WTC11 (cell line): ENCODE measurements around the gene RLIM. TPM values are rescaled to one million over a fixed set of nuclear protein-coding genes. Genes with fewer than 3 reads are reported as not detected.

ENCODE experiments used
- ATAC-seq: fragments of 200-7000 bp; cut with Tn5 transposase; 2 replicates; pipeline ENCODE4 v1.10.0; 2021; ENCODE audit warnings: mild to moderate bottlenecking, moderate library complexity
- CTCF ChIA-PET: fragments of 300-600 bp; sonication (Branson Sonifier 250); formaldehyde crosslinking; loops from one replicate; lab custom pipeline; 2021; ENCODE audit warnings: antibody characterized with exemption; lab: Charles Lee
- POLR2A ChIA-PET: fragments of 350-600 bp; sonication (Branson Sonifier 250); formaldehyde crosslinking; loops from one replicate; lab custom pipeline; 2021; ENCODE audit warnings: antibody characterized with exemption; lab: Charles Lee
- DNase-seq: peaks from one replicate; pipeline ENCODE4 v3.0.0; 2021; ENCODE audit warnings: low spot score
- H3K27ac Mint-ChIP-seq: 2 replicates; pipeline ENCODE4 v1.8.0; 2021; ENCODE audit warnings: mixed read lengths
- H3K27me3 Mint-ChIP-seq: 2 replicates; pipeline ENCODE4 v1.8.0; 2021; ENCODE audit warnings: low read depth, mild to moderate bottlenecking, moderate library complexity, mixed read lengths
- H3K36me3 Mint-ChIP-seq: 2 replicates; pipeline ENCODE4 v1.8.0; 2021; ENCODE audit warnings: mixed read lengths
- H3K4me1 Mint-ChIP-seq: 2 replicates; pipeline ENCODE4 v1.8.0; 2022; ENCODE audit warnings: mixed read lengths
- H3K4me3 Mint-ChIP-seq: 2 replicates; pipeline ENCODE4 v1.8.0; 2021; ENCODE audit warnings: mild to moderate bottlenecking, moderate library complexity, mixed read lengths
- H3K9me3 Mint-ChIP-seq: 2 replicates; pipeline ENCODE4 v1.8.0; 2021; ENCODE audit warnings: mixed read lengths
- CREM ChIP-seq: sonication (generic); formaldehyde crosslinking; IDR thresholded peaks from 2 replicates; pipeline ENCODE4 v1.8.1; 2022; ENCODE audit warnings: mild to moderate bottlenecking, missing genetic modification reagents, moderate library complexity
- GRHL2 ChIP-seq: fragments of 250-450 bp; sonication (Bioruptor Pico); IDR thresholded peaks from 2 replicates; pipeline ENCODE4 v1.8.0; 2022; ENCODE audit warnings: mild to moderate bottlenecking, moderate library complexity; ENCODE audit not compliant: insufficient replicate concordance, severe bottlenecking
- SMAD4 ChIP-seq: sonication (generic); formaldehyde crosslinking; IDR thresholded peaks from 2 replicates; pipeline ENCODE4 v1.8.0; 2022; ENCODE audit warnings: mild to moderate bottlenecking, missing genetic modification reagents
- SOX15 ChIP-seq: fragments of 250-450 bp; sonication (Bioruptor Pico); IDR thresholded peaks from 2 replicates; pipeline ENCODE4 v1.9.0; 2021; ENCODE audit warnings: mild to moderate bottlenecking
- ZBTB21 ChIP-seq: sonication (generic); formaldehyde crosslinking; IDR thresholded peaks from 2 replicates; pipeline ENCODE4 v1.8.1; 2023; ENCODE audit warnings: mild to moderate bottlenecking, missing genetic modification reagents, borderline replicate concordance
- ZNF121 ChIP-seq: sonication (generic); formaldehyde crosslinking; IDR thresholded peaks from 2 replicates; pipeline ENCODE4 v1.8.0; 2023; ENCODE audit warnings: missing genetic modification reagents
- ZNF219 ChIP-seq: sonication (generic); formaldehyde crosslinking; IDR thresholded peaks from 2 replicates; pipeline ENCODE4 v1.8.0; 2023; ENCODE audit warnings: missing genetic modification reagents, mild to moderate bottlenecking, borderline replicate concordance
- ZNF232 ChIP-seq: sonication (generic); formaldehyde crosslinking; IDR thresholded peaks from 2 replicates; pipeline ENCODE4 v1.8.0; 2022; ENCODE audit warnings: mild to moderate bottlenecking, missing genetic modification reagents
- total RNA-seq: library from RNA; stranded (reverse); gene quantifications from 3 replicates; pipeline ENCODE4 v1.2.3, GENCODE V29; 2021
- TF ChIP-seq, protein P1 (sequence below): sonication (generic); formaldehyde crosslinking; IDR thresholded peaks from 2 replicates; pipeline ENCODE4 v1.8.0; 2023; ENCODE audit warnings: missing genetic modification reagents, mild to moderate bottlenecking, borderline replicate concordance
- TF ChIP-seq, protein P2 (sequence below): sonication (generic); formaldehyde crosslinking; conservative IDR thresholded peaks from 2 replicates; pipeline ENCODE4 v1.8.1; 2023; ENCODE audit warnings: mild to moderate bottlenecking, low read depth, missing genetic modification reagents, moderate library complexity
- TF ChIP-seq, protein P3 (sequence below): fragments of 250-450 bp; sonication (Bioruptor Pico); IDR thresholded peaks from 2 replicates; pipeline ENCODE4 v1.9.0; 2021; ENCODE audit warnings: mild to moderate bottlenecking
- TF ChIP-seq, protein P4 (sequence below): sonication (generic); formaldehyde crosslinking; IDR thresholded peaks from 2 replicates; pipeline ENCODE4 v1.8.1; 2022; ENCODE audit warnings: mild to moderate bottlenecking, missing genetic modification reagents, moderate library complexity, borderline replicate concordance
- TF ChIP-seq, protein P5 (sequence below): sonication (generic); formaldehyde crosslinking; IDR thresholded peaks from 2 replicates; pipeline ENCODE4 v1.8.1; 2023; ENCODE audit warnings: mild to moderate bottlenecking, missing genetic modification reagents
- TF ChIP-seq, protein P6 (sequence below): sonication (generic); formaldehyde crosslinking; IDR thresholded peaks from 2 replicates; pipeline ENCODE4 v1.8.1; 2022; ENCODE audit warnings: low read depth, mild to moderate bottlenecking, moderate library complexity, missing genetic modification reagents, borderline replicate concordance
- TF ChIP-seq, protein P7 (sequence below): fragments of 250-450 bp; sonication (Bioruptor Pico); IDR thresholded peaks from 2 replicates; pipeline ENCODE4 v1.9.0; 2021; ENCODE audit warnings: mild to moderate bottlenecking, borderline replicate concordance
- TF ChIP-seq, protein P8 (sequence below): fragments of 250-450 bp; sonication (Bioruptor Pico); IDR thresholded peaks from 2 replicates; pipeline ENCODE4 v1.9.0; 2021; ENCODE audit warnings: mild to moderate bottlenecking

Gene RLIM
- total RNA-seq, 1 experiment from 2014 or later, result 34.4 TPM

DNA sequence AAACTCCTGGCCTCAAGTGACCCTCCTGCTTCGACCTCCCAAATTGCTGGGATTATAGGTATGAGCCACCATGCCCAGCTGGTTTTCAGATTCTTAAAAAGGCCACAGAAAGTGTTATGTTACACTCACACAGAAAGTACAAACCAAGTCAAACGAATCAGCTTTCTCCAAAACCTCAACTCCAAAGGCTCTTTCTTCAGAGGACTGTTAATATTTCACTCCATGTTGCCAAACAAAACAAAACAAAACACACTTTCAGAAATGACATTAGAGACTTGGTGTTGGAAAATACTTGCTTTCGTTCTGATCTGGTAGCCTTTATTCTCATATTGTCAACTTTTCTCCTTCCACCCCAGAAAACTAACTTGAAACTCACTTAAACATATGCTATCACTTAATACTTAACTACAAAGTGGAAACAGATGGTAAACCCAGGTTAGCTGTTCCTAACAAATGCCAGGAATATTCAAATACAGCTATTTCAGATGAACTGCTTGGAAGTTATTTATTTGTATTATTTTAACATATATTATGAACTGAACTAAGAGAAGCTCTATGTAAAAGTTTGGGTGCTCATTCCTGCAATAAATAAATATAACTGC is 34.7 kb downstream of the RLIM start (continued):
- TF ChIP-seq, protein P1, sequence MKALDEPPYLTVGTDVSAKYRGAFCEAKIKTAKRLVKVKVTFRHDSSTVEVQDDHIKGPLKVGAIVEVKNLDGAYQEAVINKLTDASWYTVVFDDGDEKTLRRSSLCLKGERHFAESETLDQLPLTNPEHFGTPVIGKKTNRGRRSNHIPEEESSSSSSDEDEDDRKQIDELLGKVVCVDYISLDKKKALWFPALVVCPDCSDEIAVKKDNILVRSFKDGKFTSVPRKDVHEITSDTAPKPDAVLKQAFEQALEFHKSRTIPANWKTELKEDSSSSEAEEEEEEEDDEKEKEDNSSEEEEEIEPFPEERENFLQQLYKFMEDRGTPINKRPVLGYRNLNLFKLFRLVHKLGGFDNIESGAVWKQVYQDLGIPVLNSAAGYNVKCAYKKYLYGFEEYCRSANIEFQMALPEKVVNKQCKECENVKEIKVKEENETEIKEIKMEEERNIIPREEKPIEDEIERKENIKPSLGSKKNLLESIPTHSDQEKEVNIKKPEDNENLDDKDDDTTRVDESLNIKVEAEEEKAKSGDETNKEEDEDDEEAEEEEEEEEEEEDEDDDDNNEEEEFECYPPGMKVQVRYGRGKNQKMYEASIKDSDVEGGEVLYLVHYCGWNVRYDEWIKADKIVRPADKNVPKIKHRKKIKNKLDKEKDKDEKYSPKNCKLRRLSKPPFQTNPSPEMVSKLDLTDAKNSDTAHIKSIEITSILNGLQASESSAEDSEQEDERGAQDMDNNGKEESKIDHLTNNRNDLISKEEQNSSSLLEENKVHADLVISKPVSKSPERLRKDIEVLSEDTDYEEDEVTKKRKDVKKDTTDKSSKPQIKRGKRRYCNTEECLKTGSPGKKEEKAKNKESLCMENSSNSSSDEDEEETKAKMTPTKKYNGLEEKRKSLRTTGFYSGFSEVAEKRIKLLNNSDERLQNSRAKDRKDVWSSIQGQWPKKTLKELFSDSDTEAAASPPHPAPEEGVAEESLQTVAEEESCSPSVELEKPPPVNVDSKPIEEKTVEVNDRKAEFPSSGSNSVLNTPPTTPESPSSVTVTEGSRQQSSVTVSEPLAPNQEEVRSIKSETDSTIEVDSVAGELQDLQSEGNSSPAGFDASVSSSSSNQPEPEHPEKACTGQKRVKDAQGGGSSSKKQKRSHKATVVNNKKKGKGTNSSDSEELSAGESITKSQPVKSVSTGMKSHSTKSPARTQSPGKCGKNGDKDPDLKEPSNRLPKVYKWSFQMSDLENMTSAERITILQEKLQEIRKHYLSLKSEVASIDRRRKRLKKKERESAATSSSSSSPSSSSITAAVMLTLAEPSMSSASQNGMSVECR, result no peak
- TF ChIP-seq, protein P2, sequence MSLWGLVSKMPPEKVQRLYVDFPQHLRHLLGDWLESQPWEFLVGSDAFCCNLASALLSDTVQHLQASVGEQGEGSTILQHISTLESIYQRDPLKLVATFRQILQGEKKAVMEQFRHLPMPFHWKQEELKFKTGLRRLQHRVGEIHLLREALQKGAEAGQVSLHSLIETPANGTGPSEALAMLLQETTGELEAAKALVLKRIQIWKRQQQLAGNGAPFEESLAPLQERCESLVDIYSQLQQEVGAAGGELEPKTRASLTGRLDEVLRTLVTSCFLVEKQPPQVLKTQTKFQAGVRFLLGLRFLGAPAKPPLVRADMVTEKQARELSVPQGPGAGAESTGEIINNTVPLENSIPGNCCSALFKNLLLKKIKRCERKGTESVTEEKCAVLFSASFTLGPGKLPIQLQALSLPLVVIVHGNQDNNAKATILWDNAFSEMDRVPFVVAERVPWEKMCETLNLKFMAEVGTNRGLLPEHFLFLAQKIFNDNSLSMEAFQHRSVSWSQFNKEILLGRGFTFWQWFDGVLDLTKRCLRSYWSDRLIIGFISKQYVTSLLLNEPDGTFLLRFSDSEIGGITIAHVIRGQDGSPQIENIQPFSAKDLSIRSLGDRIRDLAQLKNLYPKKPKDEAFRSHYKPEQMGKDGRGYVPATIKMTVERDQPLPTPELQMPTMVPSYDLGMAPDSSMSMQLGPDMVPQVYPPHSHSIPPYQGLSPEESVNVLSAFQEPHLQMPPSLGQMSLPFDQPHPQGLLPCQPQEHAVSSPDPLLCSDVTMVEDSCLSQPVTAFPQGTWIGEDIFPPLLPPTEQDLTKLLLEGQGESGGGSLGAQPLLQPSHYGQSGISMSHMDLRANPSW (CRISPR knock-in tag), result no peak
- TF ChIP-seq ZNF121 (no peak), SOX15 (CRISPR knock-in tag) (no peak), ZNF232 (CRISPR knock-in tag) (no peak), CREM (CRISPR knock-in tag) (no peak), ZBTB21 (no peak)
- TF ChIP-seq, protein P3, sequence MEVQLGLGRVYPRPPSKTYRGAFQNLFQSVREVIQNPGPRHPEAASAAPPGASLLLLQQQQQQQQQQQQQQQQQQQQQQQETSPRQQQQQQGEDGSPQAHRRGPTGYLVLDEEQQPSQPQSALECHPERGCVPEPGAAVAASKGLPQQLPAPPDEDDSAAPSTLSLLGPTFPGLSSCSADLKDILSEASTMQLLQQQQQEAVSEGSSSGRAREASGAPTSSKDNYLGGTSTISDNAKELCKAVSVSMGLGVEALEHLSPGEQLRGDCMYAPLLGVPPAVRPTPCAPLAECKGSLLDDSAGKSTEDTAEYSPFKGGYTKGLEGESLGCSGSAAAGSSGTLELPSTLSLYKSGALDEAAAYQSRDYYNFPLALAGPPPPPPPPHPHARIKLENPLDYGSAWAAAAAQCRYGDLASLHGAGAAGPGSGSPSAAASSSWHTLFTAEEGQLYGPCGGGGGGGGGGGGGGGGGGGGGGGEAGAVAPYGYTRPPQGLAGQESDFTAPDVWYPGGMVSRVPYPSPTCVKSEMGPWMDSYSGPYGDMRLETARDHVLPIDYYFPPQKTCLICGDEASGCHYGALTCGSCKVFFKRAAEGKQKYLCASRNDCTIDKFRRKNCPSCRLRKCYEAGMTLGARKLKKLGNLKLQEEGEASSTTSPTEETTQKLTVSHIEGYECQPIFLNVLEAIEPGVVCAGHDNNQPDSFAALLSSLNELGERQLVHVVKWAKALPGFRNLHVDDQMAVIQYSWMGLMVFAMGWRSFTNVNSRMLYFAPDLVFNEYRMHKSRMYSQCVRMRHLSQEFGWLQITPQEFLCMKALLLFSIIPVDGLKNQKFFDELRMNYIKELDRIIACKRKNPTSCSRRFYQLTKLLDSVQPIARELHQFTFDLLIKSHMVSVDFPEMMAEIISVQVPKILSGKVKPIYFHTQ (CRISPR knock-in tag), result no peak
- TF ChIP-seq, protein P4, sequence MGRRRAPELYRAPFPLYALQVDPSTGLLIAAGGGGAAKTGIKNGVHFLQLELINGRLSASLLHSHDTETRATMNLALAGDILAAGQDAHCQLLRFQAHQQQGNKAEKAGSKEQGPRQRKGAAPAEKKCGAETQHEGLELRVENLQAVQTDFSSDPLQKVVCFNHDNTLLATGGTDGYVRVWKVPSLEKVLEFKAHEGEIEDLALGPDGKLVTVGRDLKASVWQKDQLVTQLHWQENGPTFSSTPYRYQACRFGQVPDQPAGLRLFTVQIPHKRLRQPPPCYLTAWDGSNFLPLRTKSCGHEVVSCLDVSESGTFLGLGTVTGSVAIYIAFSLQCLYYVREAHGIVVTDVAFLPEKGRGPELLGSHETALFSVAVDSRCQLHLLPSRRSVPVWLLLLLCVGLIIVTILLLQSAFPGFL, result no peak

DNA sequence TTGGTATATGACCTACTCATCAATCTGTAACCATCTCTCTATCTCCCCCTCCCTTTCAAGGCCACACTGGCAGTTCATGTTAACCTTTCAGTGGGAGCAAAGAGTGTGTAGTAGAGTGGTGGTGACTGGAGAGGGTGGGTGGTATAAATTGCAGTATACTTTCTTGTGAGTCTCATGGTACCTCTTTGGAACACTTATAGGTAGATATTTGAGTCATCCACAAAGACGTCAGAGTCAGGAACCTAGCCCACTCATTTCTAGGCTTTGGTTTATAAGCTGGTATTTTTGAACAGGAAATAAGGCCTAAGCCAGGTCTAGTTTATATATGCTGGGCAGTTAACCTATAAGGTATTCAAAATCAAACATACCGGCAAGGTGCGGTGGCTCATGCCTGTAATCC is 36.3 kb downstream of the RLIM start:
- no peaks in the 10 kb centered on the region for H3K36me3 Mint-ChIP-seq
- ChIA-PET POLR2A (no interaction called here), CTCF (no interaction called here)
- H3K27ac Mint-ChIP-seq, result no peak overlapping the region
- H3K4me1 Mint-ChIP-seq, result no peaks in the 10 kb centered on the region
- no peak for DNase-seq
- H3K4me3 Mint-ChIP-seq, result no peak overlapping the region
- no peak for ATAC-seq
- no peaks in the 10 kb centered on the region for H3K27me3 Mint-ChIP-seq
- H3K9me3 Mint-ChIP-seq, result no peaks in the 10 kb centered on the region
- TF ChIP-seq ZNF219 (CRISPR knock-in tag), result no peak
- TF ChIP-seq, protein P5, sequence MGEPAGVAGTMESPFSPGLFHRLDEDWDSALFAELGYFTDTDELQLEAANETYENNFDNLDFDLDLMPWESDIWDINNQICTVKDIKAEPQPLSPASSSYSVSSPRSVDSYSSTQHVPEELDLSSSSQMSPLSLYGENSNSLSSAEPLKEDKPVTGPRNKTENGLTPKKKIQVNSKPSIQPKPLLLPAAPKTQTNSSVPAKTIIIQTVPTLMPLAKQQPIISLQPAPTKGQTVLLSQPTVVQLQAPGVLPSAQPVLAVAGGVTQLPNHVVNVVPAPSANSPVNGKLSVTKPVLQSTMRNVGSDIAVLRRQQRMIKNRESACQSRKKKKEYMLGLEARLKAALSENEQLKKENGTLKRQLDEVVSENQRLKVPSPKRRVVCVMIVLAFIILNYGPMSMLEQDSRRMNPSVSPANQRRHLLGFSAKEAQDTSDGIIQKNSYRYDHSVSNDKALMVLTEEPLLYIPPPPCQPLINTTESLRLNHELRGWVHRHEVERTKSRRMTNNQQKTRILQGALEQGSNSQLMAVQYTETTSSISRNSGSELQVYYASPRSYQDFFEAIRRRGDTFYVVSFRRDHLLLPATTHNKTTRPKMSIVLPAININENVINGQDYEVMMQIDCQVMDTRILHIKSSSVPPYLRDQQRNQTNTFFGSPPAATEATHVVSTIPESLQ (CRISPR knock-in tag), result no peak
- TF ChIP-seq, protein P6, sequence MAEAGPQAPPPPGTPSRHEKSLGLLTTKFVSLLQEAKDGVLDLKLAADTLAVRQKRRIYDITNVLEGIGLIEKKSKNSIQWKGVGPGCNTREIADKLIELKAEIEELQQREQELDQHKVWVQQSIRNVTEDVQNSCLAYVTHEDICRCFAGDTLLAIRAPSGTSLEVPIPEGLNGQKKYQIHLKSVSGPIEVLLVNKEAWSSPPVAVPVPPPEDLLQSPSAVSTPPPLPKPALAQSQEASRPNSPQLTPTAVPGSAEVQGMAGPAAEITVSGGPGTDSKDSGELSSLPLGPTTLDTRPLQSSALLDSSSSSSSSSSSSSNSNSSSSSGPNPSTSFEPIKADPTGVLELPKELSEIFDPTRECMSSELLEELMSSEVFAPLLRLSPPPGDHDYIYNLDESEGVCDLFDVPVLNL (CRISPR knock-in tag), result no peak
- TF ChIP-seq, protein P7, sequence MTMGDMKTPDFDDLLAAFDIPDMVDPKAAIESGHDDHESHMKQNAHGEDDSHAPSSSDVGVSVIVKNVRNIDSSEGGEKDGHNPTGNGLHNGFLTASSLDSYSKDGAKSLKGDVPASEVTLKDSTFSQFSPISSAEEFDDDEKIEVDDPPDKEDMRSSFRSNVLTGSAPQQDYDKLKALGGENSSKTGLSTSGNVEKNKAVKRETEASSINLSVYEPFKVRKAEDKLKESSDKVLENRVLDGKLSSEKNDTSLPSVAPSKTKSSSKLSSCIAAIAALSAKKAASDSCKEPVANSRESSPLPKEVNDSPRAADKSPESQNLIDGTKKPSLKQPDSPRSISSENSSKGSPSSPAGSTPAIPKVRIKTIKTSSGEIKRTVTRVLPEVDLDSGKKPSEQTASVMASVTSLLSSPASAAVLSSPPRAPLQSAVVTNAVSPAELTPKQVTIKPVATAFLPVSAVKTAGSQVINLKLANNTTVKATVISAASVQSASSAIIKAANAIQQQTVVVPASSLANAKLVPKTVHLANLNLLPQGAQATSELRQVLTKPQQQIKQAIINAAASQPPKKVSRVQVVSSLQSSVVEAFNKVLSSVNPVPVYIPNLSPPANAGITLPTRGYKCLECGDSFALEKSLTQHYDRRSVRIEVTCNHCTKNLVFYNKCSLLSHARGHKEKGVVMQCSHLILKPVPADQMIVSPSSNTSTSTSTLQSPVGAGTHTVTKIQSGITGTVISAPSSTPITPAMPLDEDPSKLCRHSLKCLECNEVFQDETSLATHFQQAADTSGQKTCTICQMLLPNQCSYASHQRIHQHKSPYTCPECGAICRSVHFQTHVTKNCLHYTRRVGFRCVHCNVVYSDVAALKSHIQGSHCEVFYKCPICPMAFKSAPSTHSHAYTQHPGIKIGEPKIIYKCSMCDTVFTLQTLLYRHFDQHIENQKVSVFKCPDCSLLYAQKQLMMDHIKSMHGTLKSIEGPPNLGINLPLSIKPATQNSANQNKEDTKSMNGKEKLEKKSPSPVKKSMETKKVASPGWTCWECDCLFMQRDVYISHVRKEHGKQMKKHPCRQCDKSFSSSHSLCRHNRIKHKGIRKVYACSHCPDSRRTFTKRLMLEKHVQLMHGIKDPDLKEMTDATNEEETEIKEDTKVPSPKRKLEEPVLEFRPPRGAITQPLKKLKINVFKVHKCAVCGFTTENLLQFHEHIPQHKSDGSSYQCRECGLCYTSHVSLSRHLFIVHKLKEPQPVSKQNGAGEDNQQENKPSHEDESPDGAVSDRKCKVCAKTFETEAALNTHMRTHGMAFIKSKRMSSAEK, result no peak
- no peak for TF ChIP-seq GRHL2
- TF ChIP-seq SMAD4 (CRISPR knock-in tag), result no peak
- TF ChIP-seq, protein P8, sequence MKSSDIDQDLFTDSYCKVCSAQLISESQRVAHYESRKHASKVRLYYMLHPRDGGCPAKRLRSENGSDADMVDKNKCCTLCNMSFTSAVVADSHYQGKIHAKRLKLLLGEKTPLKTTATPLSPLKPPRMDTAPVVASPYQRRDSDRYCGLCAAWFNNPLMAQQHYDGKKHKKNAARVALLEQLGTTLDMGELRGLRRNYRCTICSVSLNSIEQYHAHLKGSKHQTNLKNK (CRISPR knock-in tag), result no peak
